Kidney epithelial cell (primary cell): ENCODE results near the gene PXN. TPM values are rescaled to one million over a fixed set of nuclear protein-coding genes. Genes with fewer than 3 reads are reported as not detected.

Source experiments
- DNase-seq: peaks from one replicate; pipeline ENCODE4 v3.0.0-alpha.2; 2010; ENCODE audit warnings: low read depth
- H3K27me3 ChIP-seq: 2 replicates; pipeline ENCODE4 v1.6.0; 2011; ENCODE audit warnings: low read length; ENCODE audit not compliant: control insufficient read depth, insufficient read depth
- H3K36me3 ChIP-seq: 2 replicates; pipeline ENCODE4 v1.5.1; 2011; ENCODE audit warnings: low read length; ENCODE audit not compliant: control insufficient read depth, insufficient read depth
- H3K4me3 ChIP-seq: 2 replicates; pipeline ENCODE4 v1.5.1; 2011; ENCODE audit warnings: low read depth, mild to moderate bottlenecking, control low read depth, low read length
- total RNA-seq: library from RNA; depleted of rRNA; stranded (reverse); fragments of >200 nt; gene quantifications from 2 replicates; pipeline ENCODE4 v1.2.3, GENCODE V29; 2015
- TF ChIP-seq, protein P1 (sequence below): IDR thresholded peaks from 2 replicates; pipeline ENCODE4 v1.5.1; 2011; ENCODE audit warnings: mild to moderate bottlenecking, moderate library complexity, low read length, control low read depth, inconsistent platforms; ENCODE audit not compliant: insufficient read depth, poor library complexity, severe bottlenecking

Gene PXN
- total RNA-seq, 1 donor from 2014 or later, result 88.1 TPM

DNA sequence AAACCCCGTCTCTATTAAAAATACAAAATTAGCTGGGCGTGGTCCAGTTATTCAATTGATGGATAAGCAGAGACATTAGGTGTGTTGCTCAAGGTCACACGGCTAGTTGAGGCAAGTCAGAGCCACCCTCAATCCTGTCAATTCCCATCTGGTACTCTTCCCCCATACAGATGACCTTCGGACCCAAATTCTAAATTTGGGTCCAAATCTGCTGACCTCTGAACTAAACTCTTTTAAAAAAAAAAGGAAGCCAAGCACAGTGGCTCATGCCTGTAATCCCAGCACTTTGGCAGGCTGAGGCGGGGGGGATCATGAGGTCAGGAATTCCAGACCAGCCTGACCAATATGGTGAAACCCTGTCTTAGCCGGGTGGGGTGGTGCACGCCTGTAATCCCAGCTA, 94.9 kb downstream of the PXN start:
- Histone ChIP-seq H3K36me3 (peaks cover 1% of the 10 kb centered on the region), H3K27me3 (no peaks in the 10 kb centered on the region), H3K4me3 (no peak overlapping the region)
- TF ChIP-seq, protein P1, sequence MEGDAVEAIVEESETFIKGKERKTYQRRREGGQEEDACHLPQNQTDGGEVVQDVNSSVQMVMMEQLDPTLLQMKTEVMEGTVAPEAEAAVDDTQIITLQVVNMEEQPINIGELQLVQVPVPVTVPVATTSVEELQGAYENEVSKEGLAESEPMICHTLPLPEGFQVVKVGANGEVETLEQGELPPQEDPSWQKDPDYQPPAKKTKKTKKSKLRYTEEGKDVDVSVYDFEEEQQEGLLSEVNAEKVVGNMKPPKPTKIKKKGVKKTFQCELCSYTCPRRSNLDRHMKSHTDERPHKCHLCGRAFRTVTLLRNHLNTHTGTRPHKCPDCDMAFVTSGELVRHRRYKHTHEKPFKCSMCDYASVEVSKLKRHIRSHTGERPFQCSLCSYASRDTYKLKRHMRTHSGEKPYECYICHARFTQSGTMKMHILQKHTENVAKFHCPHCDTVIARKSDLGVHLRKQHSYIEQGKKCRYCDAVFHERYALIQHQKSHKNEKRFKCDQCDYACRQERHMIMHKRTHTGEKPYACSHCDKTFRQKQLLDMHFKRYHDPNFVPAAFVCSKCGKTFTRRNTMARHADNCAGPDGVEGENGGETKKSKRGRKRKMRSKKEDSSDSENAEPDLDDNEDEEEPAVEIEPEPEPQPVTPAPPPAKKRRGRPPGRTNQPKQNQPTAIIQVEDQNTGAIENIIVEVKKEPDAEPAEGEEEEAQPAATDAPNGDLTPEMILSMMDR, result no peak
- no peak for DNase-seq

DNA sequence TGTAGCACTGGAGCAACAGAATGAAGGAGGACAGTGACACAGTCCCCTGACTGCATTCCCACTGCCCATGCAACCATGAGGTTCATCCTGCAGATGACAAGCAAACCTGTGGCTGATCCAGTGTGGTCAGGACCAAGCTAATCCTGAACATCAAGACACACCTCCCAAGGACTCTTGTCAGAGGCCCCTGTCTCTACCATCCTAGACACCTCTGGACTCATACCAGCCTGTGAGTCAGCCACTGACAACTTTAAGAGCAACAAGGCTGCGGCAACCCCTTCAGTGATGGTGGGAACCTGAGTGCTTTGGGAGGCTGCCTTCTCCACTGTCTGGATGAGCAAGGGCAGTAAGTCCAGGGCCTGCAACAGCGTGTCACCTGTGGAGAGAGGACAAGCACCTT, 95.6 kb downstream of the PXN start:
- no peak for DNase-seq
- Histone ChIP-seq H3K27me3 (no peaks in the 10 kb centered on the region), H3K4me3 (no peak overlapping the region), H3K36me3 (peaks cover 1% of the 10 kb centered on the region)
- TF ChIP-seq, protein P1, result no peak

DNA sequence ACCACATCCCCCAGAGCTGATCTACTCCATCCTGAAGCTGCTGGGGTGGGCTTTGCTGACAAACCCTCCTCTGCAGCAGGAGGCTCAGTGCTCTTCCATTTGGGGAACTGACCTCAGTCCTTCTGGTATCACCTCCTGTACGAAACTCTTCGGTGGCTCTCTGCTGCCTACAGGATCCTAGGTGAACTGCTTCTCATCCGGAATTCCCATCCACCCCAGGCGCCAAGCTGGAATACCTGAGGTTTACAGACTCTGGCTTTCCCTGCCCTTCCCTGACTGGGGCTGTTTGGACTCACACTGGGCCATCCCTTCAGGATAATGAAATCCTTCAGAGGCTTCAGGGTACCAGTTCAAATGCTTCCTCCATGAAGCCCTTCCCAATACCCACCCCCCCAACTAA, 97.2 kb downstream of the PXN start:
- TF ChIP-seq, protein P1, result no peak
- peaks cover 1% of the 10 kb centered on the region for H3K36me3 ChIP-seq
- no peaks in the 10 kb centered on the region for H3K27me3 ChIP-seq
- no peak for DNase-seq
- H3K4me3 ChIP-seq, result no peak overlapping the region

DNA sequence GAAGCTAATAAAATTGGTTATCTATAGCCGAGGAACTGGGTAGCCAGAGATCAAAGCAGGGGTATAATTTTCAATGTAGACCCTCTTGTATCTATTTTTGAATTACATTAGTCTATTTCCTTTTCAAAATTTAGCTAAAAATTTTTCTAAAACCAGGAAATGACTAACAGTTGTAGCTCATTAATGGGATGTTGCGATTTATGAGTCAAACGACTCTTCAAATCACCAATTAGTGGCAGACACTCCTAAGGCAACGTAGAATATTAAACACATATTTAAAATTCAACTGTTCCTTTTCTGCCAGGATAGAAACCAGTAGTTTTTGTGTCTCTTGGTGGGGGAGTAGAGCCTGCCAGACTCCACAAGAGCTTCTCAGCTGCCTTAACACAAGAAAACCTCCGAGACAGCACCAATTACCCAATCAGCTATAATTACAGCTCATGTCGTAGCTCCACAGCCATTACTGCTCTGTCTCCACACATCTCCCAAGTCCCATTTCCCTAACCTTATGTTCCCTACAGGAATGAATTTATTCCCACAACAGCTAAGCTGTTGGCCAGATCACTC, 97.9 kb downstream of the PXN start:
- Histone ChIP-seq H3K4me3 (no peak overlapping the region), H3K27me3 (no peaks in the 10 kb centered on the region), H3K36me3 (peaks cover 1% of the 10 kb centered on the region)
- no peak for DNase-seq
- TF ChIP-seq, protein P1, result no peak

DNA sequence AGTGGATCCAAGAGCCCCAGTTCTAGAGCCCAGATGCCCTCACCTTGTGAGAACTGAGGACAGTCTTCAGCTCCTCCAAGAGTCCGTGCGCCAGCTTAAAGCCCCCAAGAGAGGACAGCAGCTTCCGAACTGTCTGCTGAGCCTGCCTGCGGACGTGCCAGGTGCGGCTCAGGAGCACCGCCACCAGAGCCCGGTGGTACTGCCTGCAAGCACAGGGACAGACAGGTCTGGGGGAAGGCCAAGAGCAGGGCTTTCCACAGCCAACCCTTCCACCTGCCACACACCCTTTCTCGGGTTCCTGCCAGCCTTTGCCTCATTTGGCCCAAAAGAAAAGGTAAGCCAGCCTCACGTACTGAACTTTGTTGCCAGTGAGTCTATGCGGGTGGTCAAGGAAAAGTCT, 101.2 kb downstream of the PXN start:
- DNase-seq, result no peak
- no peaks in the 10 kb centered on the region for H3K27me3 ChIP-seq
- H3K4me3 ChIP-seq, result no peak overlapping the region
- TF ChIP-seq, protein P1, result no peak
- H3K36me3 ChIP-seq, result peaks cover 1% of the 10 kb centered on the region

DNA sequence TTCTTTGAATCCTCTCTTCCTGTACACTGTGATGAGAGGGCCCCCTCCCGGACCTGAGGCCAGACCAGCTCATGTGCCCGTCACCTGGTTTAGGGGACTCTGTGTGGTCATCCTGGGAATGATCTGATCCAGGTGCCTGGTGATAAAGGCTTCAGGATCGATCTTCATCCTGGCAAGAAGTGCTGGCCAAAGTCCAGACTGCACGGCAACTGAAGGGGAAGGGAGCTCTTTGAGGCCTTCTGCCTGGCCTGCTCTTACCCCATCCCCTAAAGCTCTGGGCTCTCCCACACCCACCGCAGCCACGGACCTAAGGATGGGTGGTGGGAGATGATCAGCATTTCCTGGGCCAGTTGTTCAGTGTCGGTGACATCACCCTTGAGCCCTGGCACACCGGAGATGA, 102.8 kb downstream of the PXN start:
- Histone ChIP-seq H3K27me3 (no peaks in the 10 kb centered on the region), H3K4me3 (no peak overlapping the region), H3K36me3 (no peaks in the 10 kb centered on the region)
- no peak for DNase-seq
- TF ChIP-seq, protein P1, result no peak
